Right atrium auricular region (tissue), 2 donors: ENCODE data around the gene SOX5. TPM values are rescaled to one million over a fixed set of nuclear protein-coding genes. Genes with fewer than 3 reads are reported as not detected.
"Not testable (repeated sequence)": the region's sequence is repeated elsewhere in the genome, so short reads cannot be mapped to it uniquely, and the experiment has no call there.

Experiments used
- DNase-seq: peaks from one replicate; pipeline ENCODE4 v3.0.0-alpha.2; 2019; ENCODE audit warnings: low spot score
- H3K27ac ChIP-seq, 2 donors: fragments of 200-600 bp; sonication (generic); 1 replicate in 1 of 2; 2 replicates in 1 of 2; pipeline ENCODE4 v1.5.1; 2016 to 2019
- H3K27me3 ChIP-seq, 2 donors: fragments of 200-600 bp; sonication (generic); one replicate each; pipeline versions ENCODE4 v1.5.1 to v1.6.0; 2017 to 2019
- H3K36me3 ChIP-seq: fragments of 200-600 bp; sonication (generic); one replicate; pipeline ENCODE4 v1.5.1; 2016
- H3K4me1 ChIP-seq, 2 donors: fragments of 200-600 bp; sonication (generic); one replicate each; pipeline versions ENCODE4 v1.5.1 to v1.6.0; 2017 to 2019
- H3K4me3 ChIP-seq, 2 donors: fragments of 200-600 bp; sonication (generic); 1 replicate in 1 of 2; 2 replicates in 1 of 2; pipeline ENCODE4 v1.5.1; 2017 to 2019; ENCODE audit warnings: mild to moderate bottlenecking in 1 of 2, moderate library complexity in 1 of 2
- H3K9me3 ChIP-seq, 2 donors: fragments of 200-600 bp; sonication (generic); one replicate each; pipeline ENCODE4 v1.5.1; 2019
- CTCF ChIP-seq, 2 donors: fragments of 200-600 bp; sonication (generic); IDR thresholded peaks; one replicate each; pipeline ENCODE4 v1.5.1; 2019; ENCODE audit warnings: antibody characterized with exemption in 2 of 2
- total RNA-seq, 2 donors: library from RNA; depleted of rRNA; stranded (reverse); fragments of >200 nt; gene quantifications; one replicate each; pipeline ENCODE4 v1.1.0, GENCODE V29; 2016

Gene SOX5
- total RNA-seq, 2 donors from 2014 or later, result 3.9 to 5.6 TPM

GRCh38 chr12:23884909-23885308 lies 64.6 kb downstream of the SOX5 start:
- Histone ChIP-seq H3K36me3 (no peaks in the 10 kb centered on the region), H3K4me3 (no peak overlapping the region), H3K27me3 (no peaks in the 10 kb centered on the region), H3K4me1 (no peaks in the 10 kb centered on the region), H3K27ac (no peak overlapping the region), H3K9me3 (no peaks in the 10 kb centered on the region)
- no peak for DNase-seq
- TF ChIP-seq CTCF (IDR thresholded peaks at IDR 0.05), result no peak

- Histone ChIP-seq H3K4me1 (no peaks in the 10 kb centered on the region), H3K27me3 (no peaks in the 10 kb centered on the region), H3K4me3 (no peak overlapping the region), H3K36me3 (no peaks in the 10 kb centered on the region), H3K27ac (no peak overlapping the region), H3K9me3 (no peaks in the 10 kb centered on the region)
- no peak for TF ChIP-seq CTCF (IDR thresholded peaks at IDR 0.05)
- no peak for DNase-seq
These were observed 68.5 kb downstream of the SOX5 start for GRCh38 chr12:23880988-23881387.

- not testable (repeated sequence) for H3K27me3 ChIP-seq, H3K4me1 ChIP-seq, H3K36me3 ChIP-seq, H3K9me3 ChIP-seq, H3K27ac ChIP-seq, DNase-seq, H3K4me3 ChIP-seq
These were observed 72.9 kb downstream of the SOX5 start for GRCh38 chr12:23876618-23877017.

GRCh38 chr12:23867794-23868193 lies 81.7 kb downstream of the SOX5 start:
- no peaks in the 10 kb centered on the region for H3K36me3 ChIP-seq
- no peaks in the 10 kb centered on the region for H3K9me3 ChIP-seq
- no peak overlapping the region for H3K27ac ChIP-seq
- no peaks in the 10 kb centered on the region for H3K4me1 ChIP-seq
- H3K4me3 ChIP-seq, result no peak overlapping the region
- no peak for TF ChIP-seq CTCF (IDR thresholded peaks at IDR 0.05)
- no peaks in the 10 kb centered on the region for H3K27me3 ChIP-seq
- DNase-seq, result no peak

GRCh38 chr12:23862701-23863100 lies 86.8 kb downstream of the SOX5 start:
- no peak overlapping the region for H3K27ac ChIP-seq
- no peaks in the 10 kb centered on the region for H3K36me3 ChIP-seq
- no peaks in the 10 kb centered on the region for H3K4me1 ChIP-seq
- no peak overlapping the region for H3K4me3 ChIP-seq
- DNase-seq, result no peak
- no peaks in the 10 kb centered on the region for H3K27me3 ChIP-seq
- peaks cover 0 to 13% of the 10 kb centered on the region in 2 donors for H3K9me3 ChIP-seq
- TF ChIP-seq CTCF (IDR thresholded peaks at IDR 0.05), result no peak

- no peak for DNase-seq
- H3K27ac ChIP-seq, result no peak overlapping the region
- no peaks in the 10 kb centered on the region for H3K36me3 ChIP-seq
These were observed 89.5 kb downstream of the SOX5 start for GRCh38 chr12:23860019-23860418.

More at GRCh38 chr12:23860019-23860418, 89.5 kb downstream of the SOX5 start:
- no peaks in the 10 kb centered on the region for H3K4me1 ChIP-seq
- no peak for TF ChIP-seq CTCF (IDR thresholded peaks at IDR 0.05)
- no peaks in the 10 kb centered on the region for H3K27me3 ChIP-seq
- no peak overlapping the region for H3K4me3 ChIP-seq
- peaks cover 0 to 13% of the 10 kb centered on the region in 2 donors for H3K9me3 ChIP-seq
